Right renal cortex interstitium (tissue), 3 donors: Measurements from ENCODE around the gene NAP1L4. TPM values are rescaled to one million over a fixed set of nuclear protein-coding genes. Genes with fewer than 3 reads are reported as not detected.
A peak's percentile ranks its signal among the peaks of the same experiment; 100 is the strongest.

Experiments used
- DNase-seq, 3 donors: peaks; one replicate each; pipeline ENCODE4 v3.0.0-alpha.2; 2013; ENCODE audit warnings: low read depth in 3 of 3, low spot score in 2 of 3
- polyA plus RNA-seq, 3 donors: library from polyadenylated mRNA; unstranded; fragments of 120-200 nt; gene quantifications; one replicate each; pipeline ENCODE4 v1.2.1, GENCODE V29; 2013; ENCODE audit not compliant: insufficient read length in 3 of 3

The NAP1L4 gene
- polyA plus RNA-seq, 3 donors = 200 to 243 (median 220) TPM

DNA sequence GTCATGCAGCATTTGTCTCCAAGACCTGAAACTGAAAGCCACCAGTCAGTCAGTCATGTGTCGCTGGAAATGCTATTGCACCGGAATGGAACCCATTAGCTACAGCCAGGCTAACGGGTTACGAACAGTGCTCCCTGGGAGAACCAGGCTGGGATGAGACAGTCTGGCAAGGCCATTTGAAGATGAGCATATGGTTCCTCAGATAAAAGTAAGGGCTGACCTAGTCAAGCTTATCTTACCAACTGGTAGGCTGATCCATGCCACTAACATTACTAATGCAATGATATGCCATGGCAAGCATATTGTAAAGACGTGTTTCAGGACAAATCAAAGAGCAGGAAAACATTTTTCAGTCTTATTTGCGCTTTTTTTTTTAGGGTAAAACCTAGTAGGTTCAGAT is 28.4 kb downstream of the NAP1L4 start:
- DNase-seq = no peak

DNA sequence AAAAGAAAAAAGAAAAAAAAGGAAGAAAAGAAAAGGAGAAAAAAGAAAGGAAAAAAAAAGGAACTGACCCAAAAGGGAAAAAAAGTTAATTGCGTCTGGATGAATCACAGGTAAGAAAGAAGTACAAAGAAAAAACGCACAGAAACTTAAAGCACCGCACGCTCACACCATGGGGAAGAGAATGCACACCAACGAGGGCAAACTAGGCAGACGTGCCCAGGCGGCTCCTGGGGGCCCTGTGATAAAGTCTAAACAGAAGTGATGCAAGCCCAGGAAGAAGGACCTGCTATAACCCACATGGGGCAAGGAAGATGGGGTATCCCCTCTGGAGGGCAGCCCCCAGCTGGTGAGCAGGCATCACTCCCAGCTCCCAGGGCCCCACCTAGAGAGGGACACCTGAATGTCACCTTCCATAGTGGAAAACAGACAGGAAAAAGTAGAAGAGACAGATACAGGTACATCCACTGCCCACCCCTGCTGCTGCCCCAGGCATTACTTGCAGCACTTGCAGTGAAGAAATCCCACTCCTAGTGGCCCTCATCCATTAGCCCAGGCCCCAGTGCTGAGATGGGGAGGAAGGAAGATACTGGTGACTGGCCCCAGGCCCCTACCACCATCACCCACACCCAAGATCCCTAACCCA is 28.9 kb downstream of the NAP1L4 start:
- DNase-seq = no peak

DNA sequence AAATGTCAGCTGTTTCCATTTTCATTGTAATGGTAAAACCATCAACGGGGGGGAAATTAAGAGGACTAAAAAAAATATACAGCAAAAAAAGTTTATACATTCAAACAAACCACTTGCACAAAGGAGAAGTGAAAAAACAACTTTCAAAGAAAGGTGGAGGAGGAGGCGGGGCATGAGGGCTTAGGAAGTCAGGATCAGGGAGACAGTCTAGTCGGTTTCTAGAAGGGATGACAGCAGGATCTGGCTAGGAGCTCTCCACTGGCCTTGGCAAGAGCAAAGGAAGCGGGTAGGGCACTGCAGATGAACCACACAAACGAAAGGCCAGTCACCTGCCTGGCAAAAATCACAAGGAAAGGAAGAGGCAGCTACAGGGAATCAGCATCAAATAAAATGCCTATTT is 31.0 kb downstream of the NAP1L4 start:
- DNase-seq = no peak

DNA sequence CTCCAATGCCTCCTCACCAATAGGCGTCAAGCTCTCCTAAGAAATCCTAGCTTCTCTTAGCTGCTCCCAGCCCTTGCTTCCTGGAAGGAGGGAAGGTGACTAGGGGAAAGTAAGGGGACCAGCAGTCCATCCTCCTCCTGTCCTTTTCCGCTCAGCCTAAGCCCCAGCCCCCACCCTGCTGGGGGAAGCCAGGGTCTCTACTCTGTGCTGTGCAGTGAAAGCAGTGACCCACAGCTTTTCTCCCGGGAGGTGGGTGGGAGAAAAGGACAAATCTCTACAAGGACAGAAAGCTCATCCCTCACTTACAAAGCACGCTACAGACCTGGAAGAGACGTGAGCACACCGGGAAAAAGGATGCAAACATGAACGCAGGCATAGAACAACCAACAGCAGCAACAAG is 32.0 kb downstream of the NAP1L4 start:
- no peak for DNase-seq

DNA sequence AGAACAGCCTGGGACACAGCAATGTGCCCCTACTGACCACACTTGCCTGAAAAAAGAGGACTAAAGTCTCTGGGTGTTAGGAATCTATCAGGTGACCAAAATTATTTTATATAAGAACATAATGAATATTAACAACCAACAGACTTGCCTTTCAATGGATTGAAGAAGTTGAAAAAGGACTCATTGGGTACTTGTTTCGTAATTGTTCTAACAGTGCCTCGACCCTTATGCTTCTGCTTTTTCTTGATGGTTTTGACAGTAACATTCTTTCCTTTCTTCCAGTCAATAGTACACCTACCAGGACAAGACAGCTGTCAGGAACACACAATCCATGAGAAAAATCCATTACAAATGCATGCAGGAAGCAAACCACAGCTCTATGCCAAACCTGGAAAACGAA is 33.9 kb downstream of the NAP1L4 start:
- DNase-seq = no peak

DNA sequence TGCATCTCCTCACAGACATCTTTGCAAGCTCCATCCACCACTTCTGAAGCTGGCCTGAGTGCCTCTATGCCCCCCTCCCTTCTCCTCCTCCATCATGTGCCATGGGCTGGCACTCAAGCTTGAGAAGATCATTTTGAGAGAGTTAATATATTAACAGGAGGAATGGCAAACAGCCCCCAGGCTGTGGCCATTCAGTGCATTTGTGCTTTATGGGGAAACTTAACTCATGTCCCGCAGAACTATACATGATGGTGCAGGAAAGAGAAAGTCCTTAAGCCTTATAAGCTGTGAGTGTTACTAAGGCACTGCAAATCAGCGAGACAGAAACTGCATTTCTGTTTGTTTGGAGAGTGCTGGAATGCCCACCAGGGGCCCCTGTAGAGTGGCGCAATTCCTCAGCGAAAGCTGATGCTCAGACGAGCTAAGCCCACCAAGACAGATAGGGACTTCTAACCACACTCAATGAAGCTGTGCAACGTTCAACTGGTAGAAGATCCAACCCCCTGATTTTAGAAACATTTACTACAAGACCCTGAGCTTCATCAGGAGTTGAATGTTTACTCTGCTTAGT is 36.1 kb downstream of the NAP1L4 start:
- no peak for DNase-seq

DNA sequence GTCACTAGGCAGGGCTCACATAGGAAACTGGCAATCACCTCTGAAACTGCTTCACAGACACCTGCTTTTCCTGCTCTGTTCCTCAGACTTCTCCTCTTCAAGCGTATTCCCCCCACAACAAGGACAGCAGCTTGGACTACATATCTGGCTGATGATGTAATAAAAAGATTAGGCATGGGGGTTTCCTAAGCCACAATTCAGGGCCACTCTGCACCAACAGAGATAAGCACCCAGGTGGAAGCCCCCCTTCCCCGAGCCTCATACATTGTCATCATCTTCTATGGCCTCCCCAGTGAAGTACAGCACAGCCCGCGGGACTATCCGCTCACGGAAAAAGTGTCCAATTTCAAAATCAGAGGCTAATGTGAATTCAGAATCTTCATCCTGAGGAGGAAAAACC is 37.9 kb downstream of the NAP1L4 start:
- DNase-seq = no peak

DNA sequence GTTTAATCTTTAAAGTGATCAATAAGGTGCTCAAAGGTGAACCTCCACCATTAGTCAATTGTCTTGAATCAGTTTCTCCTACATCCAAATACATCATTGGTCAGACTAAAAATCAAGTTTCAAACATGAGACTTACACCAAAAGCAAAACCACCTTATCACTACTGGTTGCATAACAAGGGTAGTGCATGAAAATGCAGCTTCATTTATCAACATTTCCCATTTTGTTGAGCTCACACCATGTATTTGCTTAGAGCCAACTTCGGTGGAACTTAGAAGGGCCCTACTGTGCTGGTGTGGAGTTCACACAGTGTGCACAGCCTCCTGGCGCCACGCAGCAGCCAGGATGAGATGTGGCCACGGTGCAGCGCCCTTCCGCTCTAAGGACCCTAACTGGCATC is 39.8 kb downstream of the NAP1L4 start:
- no peak for DNase-seq

DNA sequence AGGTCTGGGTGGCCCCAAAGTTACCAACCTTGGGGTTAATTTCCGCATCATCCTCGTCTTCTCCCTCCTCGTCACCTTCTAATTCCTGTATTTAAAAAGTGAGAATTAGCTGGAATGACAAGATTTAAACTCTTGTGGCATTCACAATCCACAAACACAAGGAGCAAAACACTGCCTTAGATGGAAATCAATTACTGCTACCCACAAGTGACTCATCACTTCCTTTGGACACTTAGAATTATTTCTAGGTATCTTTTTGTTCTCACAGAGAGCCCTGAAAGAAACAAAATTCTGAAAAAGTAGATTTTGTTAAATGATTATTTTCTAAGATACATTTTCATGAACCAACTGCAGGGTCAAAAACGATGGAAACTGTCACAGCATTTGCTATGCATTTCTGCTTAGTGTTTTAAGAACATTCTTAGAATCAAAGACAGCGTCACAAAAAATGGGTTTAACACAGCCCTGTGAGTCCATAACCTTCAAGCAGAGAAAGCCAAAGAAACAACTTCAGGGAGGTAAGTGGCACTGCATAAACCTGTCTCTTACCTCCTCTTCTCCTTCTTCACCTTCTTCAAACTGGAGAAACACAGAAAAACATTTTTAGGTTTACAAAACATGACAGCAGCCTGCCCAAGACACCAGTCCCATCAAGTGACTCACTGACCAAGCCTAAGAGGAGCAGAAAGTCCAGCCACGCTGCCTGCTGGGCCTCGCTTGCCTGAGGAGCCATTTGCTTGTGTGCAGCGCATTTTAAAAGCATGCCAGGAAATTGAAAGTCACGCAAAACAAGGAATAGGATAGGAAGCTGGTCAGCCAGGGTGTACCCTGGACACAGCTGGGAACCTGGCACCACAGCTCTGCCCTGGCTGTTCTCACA is 40.7 kb downstream of the NAP1L4 start:
- no peak for DNase-seq

DNA sequence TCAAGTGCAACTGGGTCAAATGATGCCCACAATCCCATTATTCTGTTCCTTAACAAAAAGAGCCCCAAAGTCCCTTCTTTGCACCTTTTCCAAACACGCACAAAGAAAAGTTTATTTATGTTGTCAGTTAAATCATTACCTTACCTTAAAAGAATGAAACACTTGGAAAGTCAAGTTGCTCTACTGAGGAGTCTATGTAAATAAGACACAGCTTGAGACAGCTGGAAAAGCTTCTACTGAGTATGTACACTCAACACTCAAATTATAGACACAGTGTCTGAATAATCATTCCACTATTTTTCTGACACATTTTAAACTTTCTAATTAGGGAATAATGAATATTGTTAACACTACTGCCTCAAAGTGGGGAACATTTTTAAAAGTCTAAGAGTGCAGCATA is 41.3 kb downstream of the NAP1L4 start:
- DNase-seq = no peak

DNA sequence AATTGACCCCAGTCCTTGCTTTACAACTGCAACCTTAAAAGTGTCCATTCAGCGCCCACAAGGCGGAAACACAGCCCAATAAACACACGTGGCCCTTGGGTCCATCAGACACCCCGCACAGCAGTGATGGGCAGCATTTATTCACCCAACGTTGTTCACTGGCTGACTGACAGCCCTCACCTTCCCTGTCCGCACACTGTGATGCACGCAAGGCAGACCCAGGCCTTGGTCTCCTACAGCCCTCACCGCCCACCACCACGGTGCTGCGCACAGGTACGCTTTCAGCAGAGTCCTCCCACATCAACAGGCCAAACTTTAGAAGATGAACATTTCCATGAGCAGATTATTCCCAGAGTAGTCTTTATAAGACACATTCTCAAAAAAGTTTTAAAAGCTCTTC is 42.2 kb downstream of the NAP1L4 start:
- no peak for DNase-seq

DNA sequence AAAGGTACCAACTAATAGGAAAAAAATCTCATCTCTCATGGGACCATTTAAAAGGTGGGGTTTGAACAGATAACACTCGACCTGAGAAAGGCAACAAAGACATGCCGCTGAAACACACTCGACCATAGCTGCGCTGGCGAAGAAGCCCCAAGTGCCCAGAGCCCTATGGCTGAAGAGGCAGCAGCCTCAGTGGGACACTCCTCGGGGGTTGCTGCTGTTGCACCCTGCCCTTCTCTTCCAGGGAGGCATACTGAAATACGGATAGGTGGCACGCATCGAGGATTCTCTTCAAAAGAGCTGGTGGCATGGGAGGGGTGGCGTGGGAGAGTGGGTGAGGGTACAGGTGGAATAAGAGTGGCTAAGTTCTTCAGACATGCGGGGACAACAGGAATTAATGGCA is 44.4 kb downstream of the NAP1L4 start:
- no peak for DNase-seq

DNA sequence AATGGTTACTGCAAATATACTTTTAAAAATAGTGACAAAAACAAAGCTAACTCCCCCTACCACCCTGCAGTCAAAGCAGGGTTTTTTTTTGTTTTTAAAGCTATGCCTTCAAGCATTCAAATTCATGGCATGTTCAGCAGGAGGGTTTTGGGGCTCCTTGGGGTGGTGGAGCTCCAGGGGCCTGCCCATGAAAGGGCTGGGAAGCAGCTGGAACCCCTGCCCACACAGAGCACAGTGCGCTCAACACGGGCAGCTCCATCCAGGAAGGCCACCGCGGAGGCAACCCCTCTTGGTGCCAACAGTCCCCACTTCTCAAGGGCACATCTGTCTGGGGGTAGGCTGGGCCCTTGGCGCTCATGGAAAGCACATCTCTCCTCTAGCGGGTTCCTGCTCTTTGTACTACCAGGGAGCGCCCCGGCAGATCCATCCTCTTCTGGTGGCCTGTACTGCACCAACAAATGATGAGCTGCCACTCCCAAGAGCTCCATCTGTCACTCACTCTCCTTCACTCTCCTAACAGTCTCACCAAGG is 46.3 kb downstream of the NAP1L4 start:
- DNase-seq = no peak

DNA sequence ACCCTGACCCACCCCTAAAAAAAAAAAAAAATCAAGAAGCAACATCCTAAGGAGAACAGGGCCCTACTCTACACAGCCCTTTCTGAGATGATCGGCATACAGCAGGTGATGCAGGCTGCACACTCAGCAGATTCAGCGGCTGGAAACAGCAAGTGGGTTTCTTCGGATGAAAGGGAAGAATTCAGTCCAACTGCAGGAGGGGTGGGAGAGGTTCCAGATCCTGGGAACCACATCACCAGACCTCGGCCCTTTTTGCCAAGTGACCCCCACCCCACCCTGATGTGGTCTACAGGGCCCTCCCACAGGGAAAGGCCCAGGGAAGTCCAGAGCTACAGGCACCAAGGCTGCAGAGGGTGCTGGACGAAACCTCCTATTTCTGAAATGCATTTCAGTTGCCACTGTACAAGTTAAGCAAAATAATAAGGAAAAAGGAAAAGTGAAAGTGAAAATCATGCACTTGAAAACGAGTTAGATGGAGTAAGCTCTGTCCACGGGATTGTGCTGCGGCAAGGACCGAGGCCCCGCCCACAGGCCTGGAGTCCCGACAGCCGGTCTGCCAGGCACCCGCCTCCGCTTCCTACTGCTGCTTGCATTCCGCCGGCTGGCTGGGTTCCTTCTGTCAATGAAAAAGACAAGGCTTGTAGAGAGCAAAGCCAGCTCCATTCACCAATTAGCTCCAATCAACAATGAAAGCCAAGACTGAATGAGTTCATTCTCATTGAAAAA is 46.9 kb downstream of the NAP1L4 start:
- DNase-seq = peak in 1 of 3 donors; percentile 45

DNA sequence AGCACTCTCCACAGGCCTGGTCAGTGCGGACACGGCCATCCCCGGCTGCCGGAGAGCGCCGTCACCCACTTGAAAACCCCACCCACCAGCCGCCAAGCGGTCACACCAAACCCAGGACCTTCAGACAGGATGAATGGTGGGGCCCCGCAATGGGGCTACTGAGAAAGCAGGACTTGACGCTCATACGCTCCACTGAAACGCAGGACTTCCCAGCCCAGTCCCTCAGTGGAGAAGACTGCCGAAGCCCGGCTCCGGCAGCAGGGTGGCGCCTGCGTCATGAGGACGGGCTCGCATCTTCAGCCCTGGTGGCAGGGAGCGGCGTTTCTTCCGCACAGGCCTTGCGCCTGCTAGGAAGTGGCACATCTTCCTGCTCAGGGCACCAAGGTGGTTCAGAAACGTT is 47.6 kb downstream of the NAP1L4 start:
- DNase-seq = no peak

DNA sequence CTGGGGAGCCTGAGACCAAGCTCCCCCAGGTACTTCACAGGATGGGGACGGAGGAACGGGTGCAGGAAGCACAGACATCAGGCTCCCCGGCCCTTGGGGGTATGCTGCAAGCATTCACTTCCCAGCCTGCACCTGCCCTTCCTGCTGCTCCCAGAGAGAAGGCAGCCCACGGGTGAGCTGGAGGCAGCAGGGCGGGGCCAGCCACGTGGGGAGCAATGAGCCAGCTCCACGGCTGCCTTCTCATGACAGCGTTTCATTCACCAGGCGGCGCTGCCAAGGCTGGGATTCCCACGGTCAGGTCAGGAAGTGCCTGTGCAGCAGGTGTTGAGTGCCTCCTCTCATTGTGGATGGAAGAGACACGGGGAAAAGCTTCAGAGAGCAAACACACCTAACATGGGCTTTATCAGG is 48.4 kb downstream of the NAP1L4 start:
- no peak for DNase-seq

DNA sequence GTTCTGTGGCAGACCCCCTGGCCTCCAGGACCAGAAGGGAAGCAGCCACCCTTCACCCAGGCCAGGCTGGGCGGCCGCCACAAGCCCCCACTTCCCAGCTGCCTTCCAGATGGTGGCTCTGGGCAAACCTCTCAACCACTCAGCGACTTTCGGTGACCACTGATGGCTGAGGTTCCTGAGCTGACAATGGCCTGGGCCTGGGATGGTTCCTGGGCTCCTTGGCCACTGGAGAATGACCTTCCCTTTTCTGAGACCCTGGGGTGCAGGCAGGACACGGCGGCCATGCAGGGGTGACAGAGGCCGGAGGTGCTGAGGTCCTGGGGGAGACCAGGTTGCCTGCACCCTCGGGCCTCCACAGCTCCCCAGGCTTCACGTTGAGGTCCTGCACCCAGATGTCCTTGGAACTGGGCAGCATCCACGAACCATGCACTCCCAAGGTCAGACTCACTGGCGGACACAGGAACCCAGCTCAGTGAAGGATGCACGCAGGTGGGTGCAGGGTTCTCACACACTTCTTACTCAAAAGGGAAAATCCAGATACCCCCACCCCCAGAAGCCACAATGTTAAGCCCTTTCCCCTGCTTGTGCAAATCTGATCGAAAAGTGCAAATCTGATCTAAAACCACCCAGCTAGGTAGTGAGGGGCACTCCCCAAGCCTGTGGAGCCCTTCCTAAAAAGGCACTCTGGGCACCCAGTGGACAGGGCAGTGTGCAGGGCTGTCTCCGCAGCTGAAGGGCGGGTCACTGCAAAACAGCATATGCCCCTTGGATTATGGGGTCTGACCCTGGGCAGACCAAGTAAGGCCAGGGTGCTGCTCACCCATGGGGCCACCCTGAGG is 49.0 kb downstream of the NAP1L4 start:
- DNase-seq = no peak

DNA sequence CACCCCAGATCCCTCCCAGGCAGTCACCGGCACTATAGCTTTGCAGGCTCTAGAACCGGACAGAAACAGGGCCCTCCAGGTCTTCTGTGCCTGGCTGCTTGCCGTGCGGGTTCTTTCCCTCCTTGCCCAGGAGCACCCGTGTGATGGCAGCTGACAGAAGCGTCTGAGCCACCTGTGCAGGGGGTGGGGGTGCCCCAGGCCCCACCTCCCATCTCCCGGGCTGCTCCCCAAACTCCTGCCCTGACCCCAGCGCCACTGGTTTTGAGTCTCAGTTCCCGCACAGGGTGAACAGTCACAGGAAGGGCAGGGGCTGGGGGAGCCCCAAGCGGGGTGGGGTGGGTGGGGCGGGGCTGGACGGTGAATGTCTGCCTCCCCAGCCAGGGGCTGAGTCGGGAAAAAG is 49.7 kb downstream of the NAP1L4 start:
- no peak for DNase-seq

DNA sequence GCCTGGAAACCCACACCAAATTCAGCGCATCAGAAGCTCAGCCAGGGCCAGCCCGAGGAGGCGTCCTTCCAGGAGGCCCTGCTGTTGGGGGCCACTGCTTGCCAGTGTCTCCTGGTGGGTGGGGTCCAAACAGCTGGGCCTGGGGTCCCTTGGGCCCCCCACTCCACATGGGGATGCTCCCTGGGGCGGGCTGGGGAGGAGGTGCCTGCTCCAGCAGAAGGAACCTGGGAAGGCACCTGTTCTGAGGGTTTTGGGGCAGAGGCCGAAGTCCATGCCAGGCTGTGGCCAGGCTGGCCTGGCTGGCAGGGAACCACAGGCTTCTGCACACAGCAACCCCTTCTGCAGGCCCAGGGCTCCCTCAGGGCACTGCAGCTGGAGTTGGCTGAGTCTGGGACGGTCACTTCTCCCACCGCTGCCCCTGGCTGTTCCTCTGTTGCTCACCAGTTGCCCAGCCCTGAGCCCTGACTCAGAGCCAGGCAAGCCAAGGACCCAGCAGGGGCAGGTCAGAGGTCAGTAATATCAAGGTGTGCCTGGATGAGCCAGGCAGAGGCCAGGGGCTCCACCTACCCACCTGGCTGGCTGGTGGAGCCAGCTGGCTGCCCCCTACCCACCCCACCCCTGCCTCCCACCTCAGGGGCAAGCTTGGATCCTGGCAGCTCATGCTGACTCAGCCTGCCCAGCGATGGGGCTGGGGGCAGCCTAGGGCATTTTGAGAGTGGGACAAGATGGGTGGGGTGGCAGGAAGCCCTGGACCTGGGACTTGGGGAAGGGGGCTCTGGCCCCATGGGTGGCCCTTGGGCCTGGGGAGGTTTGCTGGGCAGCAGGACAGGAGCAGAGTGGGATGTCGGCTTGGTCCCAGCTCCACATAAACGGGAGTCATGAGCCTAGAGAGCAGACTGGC is 51.0 kb downstream of the NAP1L4 start:
- no peak for DNase-seq
